Right kidney (tissue), 1 donor: Measurements from ENCODE around the gene AGAP1.

ENCODE experiments used
- DNase-seq: peaks from one replicate; pipeline ENCODE4 v3.0.0-alpha.2; 2016

Gene AGAP1

DNA sequence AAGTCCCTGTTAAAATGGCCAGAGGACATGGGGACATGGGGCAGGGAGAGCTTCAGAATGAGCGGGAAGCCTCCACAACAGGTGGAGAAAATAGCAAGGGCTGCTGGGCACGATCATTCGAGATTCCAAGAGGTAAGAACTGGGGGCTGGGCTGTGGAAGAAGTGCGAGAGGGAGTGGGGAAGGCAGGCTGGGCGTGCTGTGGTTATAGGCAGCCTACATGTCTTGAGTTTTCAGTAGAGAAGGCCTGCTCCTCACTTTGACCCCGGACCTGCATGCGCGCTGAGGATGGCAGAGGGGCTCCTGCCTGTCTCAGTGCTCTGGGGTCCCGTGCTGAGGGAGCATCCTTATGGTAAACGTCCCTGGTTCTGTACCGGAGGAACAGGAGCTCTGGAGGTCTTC, 115.5 kb downstream of the AGAP1 start:
- no peak for DNase-seq

DNA sequence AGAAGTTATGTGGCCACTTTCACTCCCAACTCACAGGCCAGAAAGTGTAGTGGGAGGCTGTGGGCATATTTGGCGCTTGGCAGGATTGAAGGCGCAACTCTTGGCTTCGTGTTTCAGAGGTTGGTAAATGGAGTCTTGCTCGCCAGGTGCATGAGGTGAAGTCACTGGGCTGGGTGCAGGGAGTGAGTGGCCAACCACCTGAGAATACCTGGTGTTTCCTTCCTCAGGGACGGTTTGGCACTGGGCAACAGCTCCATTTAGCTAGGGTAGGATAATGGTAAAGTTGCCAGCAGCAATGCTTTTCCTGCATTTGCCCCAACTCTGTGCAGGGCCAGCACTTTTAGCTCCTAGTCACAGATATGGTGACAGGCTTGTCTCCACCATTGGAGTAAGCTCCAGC, 115.9 kb downstream of the AGAP1 start:
- DNase-seq: no peak

DNA sequence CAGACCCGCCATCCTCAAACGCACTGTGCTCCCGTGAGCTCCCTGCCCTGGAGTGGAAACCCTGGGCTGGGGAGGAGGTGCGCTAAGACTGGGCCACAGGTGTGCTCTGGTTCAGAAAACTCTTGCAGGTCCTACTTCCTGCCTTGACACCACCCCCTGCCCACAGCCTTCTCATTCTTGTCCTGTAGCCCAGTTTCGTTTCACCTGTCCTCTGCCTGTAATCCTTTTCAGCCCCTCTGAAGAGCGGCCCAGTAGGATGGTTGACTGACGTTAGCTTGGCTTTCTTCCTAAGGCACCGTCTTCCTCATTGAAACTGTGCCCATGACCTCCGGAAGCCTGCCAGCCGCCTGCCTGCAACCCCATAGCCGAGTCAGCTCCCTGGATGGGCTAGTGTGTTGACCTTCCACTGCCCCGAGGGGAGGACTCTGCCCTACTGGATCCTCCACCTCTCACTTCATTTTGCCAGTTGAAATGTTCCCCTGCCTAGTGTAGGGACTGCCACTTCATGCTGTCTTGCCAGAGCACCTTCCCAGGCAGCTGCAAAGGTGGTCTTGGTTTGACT, 116.9 kb downstream of the AGAP1 start:
- DNase-seq: no peak

DNA sequence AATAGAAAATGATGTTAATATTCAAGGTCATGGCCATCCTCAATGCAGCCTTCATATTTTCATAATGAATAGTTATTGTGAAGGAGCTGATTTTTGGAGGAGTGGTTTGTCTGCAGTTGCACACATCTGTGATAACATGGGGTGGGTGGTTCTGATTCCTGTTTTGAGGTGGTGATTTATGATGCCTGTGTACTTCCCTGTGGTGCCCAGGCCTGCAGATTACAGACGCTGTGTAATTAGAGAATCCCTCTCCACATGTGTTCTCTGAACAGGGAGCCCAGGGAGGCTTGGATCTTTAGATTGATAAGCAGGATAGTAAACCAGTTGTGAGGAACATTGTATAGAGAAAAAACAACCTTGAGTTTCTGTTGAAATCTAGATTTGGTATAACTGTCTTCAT, 117.5 kb downstream of the AGAP1 start:
- DNase-seq: no peak

DNA sequence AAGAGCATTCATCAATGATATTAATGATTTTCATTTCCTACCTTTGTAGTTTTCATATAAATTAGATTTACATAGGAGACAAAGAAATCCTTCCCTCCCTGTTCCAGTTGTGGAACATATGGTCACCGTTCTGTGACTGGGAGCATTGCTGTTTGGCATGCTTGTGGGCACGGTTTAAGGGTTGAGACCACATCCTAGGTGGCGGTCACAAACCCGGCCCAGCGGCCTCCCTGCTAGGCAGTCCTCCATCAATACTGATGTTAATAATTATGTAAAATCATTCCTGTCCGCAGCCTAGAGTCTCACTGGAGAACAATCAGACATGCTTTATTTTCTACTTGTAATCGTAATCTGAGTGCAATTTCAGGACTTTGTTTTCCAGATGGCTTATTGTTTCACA, 117.9 kb downstream of the AGAP1 start:
- DNase-seq: no peak

DNA sequence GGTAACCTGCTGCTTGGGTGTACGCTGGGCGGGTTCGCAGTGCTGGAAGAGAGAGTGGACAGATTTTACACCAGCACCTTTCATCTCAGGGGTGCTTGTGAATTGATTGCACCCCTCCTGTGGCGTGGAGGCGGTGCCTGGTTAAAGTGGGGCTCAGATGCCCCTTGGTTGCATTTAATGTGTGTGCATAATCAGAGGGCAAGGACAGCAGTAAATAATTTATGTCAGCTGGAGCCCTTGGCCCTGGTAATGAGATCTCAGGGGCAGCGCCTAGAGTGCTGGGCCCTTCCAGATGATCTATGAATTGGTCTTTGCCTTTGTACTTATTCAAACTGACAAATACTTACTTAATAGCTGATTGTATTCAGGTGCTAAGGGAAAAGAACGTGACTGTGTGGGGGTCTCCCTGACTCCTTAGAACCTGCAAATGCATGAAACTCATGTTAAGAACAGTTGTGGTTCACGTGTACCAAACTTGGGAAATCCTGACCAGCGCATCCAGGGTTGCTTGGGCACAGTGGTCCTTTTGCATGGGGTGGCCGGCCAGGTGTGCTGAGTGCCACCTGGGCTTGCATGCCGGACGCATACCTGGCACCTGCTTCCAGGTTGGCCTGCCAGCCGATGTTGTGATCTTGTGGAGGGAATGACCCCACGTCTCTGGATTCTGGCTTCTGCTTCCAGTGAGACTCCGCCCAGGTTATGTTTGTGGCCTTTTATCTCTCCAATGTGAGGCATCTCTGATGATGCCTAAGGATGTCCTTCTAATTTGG, 118.5 kb downstream of the AGAP1 start:
- no peak for DNase-seq

DNA sequence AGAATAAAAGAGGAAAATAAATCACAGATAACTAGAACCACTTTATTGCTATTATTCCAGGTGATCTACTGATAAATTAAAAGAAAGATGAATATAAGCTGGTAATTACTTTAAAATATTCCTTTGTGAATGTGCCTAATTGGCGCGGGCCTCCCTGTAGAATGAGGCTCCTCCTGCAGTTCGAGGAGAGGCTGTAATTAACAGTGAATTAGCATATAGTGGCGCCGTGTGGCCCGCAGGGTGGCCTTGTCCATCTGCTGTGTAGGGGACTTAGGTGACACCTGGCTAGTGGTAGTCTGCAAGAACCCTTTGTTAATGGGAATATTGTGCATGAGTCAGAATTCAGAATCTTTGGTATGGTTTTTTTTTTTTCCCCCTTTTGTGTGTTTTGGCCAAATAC, 119.8 kb downstream of the AGAP1 start:
- no peak for DNase-seq

DNA sequence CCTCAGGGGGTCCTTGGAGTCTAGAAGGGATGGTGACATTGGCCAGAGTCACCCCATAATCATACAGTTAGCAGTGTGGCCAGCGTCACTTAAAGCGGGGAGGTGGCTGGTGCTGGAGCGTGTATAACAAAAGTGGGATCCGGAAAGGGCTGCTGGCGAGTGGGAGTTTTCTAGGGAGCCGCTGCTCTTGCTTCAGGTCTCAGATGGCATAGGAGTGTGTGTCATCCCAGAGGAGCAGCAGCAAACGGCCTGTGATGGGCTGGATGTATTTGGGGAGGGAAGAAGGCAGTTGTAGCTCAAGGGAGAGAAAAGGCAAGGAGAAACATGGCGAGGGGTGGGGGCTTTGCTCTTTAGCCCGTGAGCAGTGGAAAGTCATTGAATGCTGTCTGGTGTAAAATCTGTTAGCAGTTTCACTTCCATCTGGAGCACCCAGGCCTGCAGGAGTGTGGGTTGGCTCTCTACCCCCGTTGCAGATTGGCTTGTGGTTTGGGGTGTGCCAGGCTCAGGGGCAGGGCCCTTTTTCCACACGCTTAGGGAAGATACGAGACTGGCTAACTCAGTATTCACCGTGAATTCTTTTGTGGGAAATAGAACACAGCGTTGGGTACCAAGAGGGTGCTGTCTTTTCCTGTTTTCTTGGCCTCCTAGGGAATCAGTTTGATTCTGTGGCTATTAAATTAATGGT, 120.5 kb downstream of the AGAP1 start:
- DNase-seq: no peak

DNA sequence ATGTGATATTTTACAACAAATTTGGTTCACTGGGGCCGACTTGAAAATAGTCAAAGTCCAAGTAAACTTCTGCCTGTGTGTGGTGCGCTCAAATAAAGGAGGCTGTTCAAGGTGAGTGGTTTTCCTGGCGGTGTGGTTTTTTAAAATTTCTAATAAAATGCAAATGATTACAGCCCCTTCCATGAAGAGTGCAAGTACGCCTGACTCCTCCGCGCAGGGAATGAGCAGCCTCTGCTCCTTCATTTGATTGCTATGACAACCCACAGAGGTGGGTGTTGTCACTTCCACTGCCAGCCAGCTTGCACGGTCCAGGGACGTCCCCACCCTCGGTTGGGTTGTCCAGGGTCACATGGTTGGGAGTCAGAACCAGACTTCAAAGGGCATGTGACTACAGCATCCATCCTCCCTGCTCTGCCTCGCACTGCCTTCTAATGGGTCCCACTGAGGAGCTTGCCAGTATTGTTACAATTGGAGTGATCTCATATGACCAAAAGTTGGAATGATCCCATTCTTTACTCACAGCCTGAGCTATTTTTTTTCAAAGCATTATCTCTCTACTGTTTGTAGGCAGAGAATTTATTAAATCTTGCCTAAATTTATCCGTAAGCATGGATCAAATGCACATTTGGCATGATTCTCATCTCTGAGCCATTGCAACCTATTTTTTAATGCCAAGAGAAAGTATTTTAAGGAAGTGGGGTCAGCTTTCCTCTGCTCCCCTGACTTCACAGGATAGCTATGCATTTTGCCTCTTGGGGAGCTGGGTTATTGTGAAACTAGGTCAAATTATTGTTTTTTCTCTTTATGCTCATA, 121.3 kb downstream of the AGAP1 start:
- no peak for DNase-seq

DNA sequence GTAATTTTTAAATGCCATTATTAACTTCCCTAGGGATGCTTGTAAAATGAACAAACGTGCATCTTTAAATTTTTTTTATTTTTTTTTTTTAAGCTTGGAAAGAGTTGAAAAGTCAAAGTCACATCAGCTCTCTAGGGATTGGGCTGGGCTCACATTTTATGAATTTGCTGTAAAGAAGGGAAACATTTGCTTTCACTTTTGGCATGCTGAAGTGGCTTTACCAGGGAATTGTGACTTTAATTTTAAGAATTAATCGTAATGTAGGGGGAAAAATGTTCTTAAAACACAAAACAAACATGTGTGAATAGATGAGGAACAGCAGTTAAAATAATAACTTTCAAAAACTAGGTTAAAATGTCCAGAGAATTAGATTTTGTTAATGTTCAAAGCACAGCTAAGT, 123.0 kb downstream of the AGAP1 start:
- no peak for DNase-seq

DNA sequence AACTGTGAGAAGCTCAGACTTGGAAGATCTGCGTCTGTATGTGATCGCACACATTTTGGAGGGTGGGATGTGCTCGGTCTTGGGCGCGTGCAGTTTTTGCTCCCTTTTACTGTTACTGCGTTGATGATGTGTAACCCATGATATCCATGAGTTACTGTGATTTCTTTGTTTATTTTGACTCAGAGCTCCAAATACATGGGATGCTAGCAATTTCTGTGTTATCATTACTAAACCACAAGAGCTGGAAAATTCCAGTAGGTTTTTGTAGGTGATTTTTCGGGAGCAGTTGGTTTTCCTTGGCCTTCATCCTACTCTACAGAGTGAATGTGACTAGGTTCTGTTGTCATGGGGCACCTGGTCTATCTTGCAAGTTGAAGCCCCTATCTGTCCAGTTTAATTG, 124.2 kb downstream of the AGAP1 start:
- DNase-seq: no peak

DNA sequence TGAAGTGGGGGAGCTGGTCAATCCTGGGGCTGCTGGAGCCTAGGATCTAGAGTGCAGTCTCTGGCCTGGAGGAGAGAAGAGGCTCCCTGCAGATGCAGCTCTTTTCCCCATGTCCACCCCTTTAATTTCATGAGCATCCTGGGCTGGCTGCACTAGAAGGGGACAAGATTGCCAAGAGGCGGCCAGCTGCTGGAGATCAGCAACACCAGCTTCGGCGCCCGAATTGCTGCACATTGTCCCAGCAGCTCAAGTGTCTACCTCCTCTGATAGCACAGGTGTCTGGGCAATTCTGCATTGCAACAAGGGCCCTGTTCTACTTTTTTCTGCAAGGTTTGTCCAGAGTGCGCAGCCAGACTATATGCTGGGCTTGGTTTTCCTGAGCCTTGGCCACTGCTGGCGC, 125.7 kb downstream of the AGAP1 start:
- no peak for DNase-seq

DNA sequence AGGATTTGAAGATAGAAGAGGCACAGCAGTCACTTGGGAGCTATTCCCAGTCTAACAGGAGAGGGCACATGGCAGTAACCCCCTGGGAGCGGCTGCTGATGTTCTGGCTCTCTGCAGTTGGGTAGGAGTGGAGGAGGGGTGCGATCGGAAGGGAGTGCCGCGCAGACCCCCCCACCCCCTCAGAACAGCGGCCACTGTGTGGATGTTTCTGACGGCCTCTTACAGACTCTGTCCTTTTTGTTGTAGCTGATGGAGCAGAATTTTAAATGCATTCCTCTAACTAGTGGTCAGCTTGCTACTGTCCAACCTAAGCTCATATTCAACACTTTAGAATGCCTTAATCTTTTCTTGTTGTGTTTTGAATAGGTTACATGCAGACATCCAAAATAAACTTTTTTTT, 127.9 kb downstream of the AGAP1 start:
- DNase-seq: no peak

DNA sequence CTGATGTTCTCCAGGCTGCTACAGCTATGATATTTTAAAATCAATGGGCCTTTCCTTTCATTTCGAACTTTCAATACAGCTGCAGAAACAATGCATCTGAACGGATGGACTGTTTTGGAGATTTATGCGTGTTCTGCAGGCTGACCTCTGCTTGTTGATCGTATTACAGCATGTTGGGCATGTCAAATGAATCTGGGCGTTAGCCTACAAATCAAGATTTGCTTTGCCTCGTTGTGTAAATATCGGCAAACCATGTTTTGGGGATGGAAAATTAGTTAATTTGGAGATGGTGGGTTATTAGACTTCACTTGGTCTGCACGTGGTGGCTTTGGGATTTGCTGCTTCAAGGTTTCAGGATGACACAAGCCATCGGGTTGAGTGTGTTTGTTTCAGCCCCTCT, 129.3 kb downstream of the AGAP1 start:
- no peak for DNase-seq

DNA sequence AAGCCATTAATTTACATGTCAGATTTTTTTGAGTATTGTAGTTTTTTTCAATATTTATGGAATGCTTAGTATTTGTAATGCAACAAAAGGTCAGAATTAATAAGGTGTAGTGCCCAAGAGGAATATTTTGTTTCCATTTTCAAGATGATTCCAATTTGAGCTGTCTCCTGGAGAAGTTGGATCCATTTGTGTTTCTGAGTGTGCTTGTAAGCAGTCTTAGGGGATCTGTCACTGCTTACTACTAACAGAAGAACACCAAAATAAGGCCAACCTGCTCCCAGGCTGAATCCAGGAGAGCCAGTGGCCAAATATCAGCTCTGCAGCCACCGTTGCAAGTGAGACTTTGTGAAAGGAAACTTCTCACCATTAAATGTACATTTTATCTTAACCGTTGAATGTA, 129.9 kb downstream of the AGAP1 start:
- DNase-seq: no peak

DNA sequence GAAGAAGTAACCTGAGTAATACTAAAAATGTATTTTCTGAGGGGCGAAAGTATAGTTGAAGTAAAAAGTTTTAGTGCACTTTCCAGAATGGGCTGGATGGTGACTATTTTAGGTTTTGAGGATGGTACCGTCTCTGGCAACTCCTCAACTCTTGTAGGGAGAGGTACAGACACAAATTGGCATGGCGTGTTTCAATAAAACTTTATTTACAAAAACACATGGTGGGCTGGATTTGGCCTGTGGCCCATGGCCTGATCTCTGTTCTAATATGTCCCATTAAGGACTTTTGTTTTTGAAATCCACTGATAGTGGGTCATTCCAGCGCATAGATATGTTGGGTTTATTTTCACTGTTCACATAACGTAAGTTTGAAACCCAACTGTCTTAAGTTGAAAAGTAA, 132.8 kb downstream of the AGAP1 start:
- DNase-seq: no peak

DNA sequence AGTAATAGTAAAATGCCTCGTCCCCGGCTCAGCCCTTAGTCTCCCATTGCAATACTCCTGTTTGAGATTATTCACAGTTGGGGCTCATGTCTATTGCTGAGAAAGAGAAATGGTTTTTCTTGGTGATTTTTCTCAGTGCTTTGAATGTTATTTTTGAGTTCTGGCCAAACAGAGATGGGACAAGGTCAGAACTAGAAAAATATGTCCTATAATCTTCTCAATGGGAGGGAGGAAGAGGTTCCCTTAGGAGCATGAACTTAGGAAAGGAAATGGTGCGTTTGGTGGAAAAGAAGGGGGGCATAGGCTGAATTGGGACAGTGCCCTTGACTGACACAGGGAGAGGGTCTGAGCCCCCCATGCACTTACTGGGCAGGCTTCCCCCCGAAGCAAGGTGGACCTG, 133.8 kb downstream of the AGAP1 start:
- no peak for DNase-seq

DNA sequence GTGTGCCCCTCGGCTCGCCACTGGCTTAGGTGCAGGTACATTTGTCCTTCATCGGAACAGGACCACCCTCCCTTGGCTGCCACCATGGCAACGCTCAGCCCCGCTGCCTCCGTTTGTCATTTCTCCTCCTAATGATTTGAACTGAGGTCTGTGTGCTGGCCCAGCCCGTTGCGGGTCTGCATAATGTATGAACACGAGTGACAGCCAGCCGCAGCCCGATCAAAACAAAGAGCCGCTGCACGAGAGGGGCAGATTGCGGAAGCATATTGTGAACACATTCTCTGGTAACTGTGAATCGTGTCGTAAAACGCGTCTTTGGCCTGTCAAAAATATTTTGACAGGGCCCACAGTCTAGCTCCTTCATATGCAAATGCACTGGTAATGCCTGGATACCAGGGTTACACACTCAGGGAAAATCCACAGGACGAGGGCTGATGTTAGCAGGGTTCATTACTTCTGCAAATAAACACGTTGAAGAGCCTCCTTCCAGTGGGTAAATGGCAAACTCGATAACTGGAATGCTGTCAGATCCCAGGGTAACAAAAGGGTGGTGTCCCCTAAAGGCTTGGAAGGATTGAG, 137.0 kb downstream of the AGAP1 start:
- no peak for DNase-seq

DNA sequence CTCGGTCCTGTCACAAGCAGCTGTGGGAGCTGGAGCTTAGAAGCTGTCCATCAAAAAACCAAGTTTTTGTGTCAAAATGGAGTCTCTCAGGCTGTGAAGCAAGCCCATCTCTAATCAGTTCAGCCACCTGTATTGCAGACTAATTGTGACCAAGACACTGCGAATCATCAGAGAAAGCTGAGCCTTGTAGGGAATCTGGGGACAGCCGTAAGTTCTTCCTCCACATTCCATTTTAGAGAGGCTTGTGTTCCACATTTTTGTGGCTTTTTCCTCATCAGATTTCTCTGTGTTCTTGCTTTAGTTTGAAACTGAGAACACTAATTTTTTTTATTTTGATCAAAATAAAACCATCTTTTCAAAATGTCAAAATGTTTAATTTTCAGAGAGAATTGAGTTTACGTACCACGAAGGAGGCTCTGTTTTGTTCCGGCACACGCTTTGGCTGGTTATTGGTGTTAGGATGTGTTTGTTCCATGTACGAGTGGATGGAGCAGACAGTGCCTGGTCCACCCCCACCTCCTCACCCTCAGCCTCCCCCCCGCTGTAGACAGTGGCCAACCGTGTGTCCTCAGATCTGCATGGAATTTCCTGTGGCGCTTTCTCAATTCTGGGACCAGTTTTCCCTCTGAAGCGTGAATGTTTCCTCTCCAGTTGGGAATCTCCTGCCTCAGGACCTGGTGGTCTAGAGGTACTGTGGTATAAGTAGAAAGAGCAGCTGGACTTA, 140.8 kb downstream of the AGAP1 start:
- no peak for DNase-seq

DNA sequence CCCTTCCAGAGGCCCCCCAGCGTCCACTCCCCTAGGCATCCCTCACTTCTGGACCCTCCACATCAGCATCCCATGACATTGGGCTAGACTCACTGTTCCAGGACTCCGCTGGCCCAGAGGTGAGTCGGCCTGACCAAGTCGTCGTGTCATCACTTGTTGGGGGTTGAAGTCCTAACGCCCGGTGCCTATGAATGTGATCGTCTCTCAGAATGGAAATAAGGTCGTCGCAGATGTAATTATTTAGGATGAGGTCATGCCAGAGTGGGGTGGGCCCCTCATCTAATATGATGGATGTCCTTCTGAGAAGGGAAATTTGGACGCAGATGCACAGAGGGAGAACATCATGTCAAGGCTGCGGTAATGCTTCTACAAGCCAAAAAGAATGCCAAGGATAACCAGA, 142.7 kb downstream of the AGAP1 start:
- no peak for DNase-seq

DNA sequence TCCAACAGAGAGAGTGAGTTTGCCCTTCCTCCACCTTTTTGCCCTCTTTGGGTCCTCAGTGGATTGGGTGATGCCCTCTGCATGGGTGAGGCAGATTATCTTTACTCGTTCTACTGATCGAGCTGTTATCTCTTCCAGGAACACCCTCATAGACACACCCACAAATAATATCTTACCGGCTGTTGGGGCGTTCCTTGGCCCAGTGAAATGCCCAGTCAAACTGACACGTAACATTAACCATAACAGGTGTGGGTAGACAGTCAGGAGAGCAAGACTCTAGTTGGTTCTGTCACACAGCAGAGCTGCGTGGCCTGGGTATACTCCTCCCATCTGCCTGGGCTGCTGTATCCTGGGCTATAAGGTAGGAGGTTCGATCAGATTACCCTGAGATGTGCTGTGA, 144.1 kb downstream of the AGAP1 start:
- DNase-seq: no peak
